NCI-H2196 treated with DMSO at 0.1 percent for 48 hours (cell line): ENCODE measurements around the gene BAX.
A peak's percentile ranks its signal among the peaks of the same experiment; 100 is the strongest.

Experiments used
- DNase-seq: peaks from one replicate; lab custom pipeline; 2025; ENCODE audit not compliant: unreplicated experiment; lab: John Stamatoyannopoulos, UW

Gene BAX

GRCh38 chr19:48982280-48982679, 27.6 kb downstream of the BAX start:
- no peak for DNase-seq

- DNase-seq, result no peak
Observed at GRCh38 chr19:48985711-48986110, 31.0 kb downstream of the BAX start.

GRCh38 chr19:48986211-48986610, 31.5 kb downstream of the BAX start:
- no peak for DNase-seq

- no peak for DNase-seq
Observed at GRCh38 chr19:48987323-48987722, 32.6 kb downstream of the BAX start.

GRCh38 chr19:48988286-48988685, 33.6 kb downstream of the BAX start:
- DNase-seq, result no peak

GRCh38 chr19:48988860-48989259, 34.2 kb downstream of the BAX start:
- DNase-seq, result no peak

- no peak for DNase-seq
Observed at GRCh38 chr19:48989701-48990291, 35.1 kb downstream of the BAX start.

- DNase-seq, result no peak
Observed at GRCh38 chr19:48990400-48990799, 35.7 kb downstream of the BAX start.

GRCh38 chr19:48991011-48991609, 36.4 kb downstream of the BAX start:
- DNase-seq, result no peak

- no peak for DNase-seq
Observed at GRCh38 chr19:48991873-48992580, 37.4 kb downstream of the BAX start.

- DNase-seq, result no peak
Observed at GRCh38 chr19:48992581-48993174, 38.0 kb downstream of the BAX start.

- peak; percentile 99 for DNase-seq
Observed at GRCh38 chr19:48993175-48994034, 38.7 kb downstream of the BAX start, which contains the start of the genes GYS1 and RUVBL2. GYS1 (minus strand) TSS chr19:48993309; CDS start chr19:48993112, 197 bp downstream. RUVBL2 (plus strand) TSS chr19:48993887; CDS start chr19:48993912, 25 bp downstream.

GRCh38 chr19:48994035-48994386, 39.3 kb downstream of the BAX start:
- no peak for DNase-seq

GRCh38 chr19:48997972-48998371, 43.3 kb downstream of the BAX start:
- DNase-seq, result peak; percentile 37

- no peak for DNase-seq
Observed at GRCh38 chr19:48999481-49000325, 45.0 kb downstream of the BAX start.

- DNase-seq, result no peak
Observed at GRCh38 chr19:49004133-49004532, 49.5 kb downstream of the BAX start.

- DNase-seq, result no peak
Observed at GRCh38 chr19:49004964-49005614, 50.4 kb downstream of the BAX start.

GRCh38 chr19:49006905-49007304, 52.2 kb downstream of the BAX start:
- no peak for DNase-seq

- no peak for DNase-seq
Observed at GRCh38 chr19:49009828-49010227, 55.2 kb downstream of the BAX start.

GRCh38 chr19:49010453-49010852, 55.8 kb downstream of the BAX start:
- no peak for DNase-seq
